Activated gamma-delta T cell (primary cell): ENCODE results near the gene LGI1.

Source experiments
- DNase-seq: peaks from one replicate; lab custom pipeline; 2025; lab: John Stamatoyannopoulos, UW

Gene LGI1

DNA sequence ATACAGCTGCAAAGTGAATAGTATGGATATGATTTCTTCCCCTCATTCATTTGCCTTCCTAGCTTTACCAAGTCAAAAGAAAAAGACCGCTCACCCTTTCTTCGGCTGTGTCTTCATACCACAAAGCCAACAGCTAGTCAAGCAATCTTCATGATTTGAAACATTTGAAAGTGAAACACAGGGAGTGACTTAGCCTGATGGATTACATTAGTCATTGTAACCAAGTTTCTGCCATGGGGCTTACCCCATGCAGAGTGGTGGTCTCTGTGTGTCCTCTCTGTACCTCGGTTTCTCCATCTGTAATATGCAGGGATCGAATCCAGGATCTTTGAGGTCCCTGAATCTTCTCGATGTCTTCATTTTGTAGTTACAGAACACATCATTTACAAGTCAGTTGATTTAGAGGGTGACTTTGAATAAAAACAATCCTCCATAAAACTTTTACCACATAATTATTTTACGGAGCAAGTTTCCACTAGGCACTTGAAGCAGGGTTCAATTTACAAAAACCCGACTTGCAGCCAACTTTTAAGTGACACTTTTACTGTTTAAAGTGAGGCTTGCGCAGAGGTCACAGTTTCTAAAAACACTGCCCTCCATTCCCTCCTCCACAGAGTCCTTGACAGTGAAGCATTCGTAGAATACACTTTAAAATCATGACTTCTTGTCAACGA lies 2.2 kb upstream of the LGI1 start:
- no peak for DNase-seq

DNA sequence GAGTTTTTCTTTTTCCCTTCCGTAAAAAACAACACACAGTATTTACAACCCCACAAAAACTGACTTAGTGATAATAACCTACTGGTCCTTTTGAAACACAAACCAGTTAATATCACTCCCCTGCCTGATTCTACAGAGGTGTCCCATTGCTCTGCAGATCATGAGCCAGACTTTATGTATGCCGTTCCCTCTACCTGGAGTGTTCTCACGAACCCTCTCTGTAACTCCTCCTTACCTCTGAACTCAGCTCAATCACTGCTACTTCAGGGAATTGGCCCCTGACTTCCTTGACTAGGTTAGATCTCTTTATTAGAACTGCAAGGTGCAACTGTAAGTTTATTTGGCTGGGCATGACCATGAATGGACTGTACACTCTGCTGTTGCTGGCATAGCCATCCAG lies 1.6 kb upstream of the LGI1 start:
- DNase-seq = no peak

DNA sequence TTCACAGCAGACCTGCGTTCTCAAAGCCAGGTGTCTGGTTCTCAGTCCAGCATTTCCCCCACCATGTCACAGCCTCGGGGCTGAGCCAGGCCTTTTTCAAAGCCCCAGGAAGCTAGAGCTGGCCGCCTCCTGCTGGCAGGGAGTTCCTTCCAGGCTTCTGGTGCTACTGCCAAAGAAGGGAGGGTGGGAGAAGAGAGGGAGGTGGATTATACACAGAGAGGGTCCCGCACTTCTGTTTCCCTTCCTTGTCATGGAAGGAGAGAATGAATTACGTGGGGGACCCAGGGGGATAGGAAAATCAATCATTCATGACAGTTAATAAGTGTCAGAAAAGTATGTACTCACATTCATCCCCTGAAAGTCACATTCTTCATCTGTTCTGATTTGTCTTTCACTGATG lies 600 bp upstream of the LGI1 start:
- no peak for DNase-seq

GRCh38 chr10:93758508-93758885 lies 761 bp downstream of the LGI1 start:
- DNase-seq = no peak

GRCh38 chr10:93758891-93759410 lies 1.2 kb downstream of the LGI1 start:
- no peak for DNase-seq

GRCh38 chr10:93760490-93760889 lies 2.8 kb downstream of the LGI1 start:
- no peak for DNase-seq

DNA sequence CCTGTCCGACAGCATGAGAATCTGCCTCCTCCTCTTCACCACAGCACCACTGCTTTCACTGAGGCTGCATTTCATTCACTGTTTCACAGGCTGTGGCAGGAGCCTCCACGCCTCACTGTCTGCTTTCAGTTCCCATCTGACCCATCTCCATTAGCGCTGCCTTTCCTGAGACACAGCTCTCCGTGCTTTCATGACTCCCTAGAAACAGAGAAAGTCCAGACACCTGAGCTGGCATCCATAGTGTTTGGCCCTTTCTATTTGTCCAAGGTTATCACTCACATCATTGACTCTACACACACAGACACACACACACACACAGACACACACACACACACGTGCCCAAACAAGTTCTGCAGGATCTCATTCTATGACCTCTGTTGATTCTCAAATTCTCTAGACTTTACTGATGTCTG lies 5.2 kb downstream of the LGI1 start:
- DNase-seq = no peak

GRCh38 chr10:93766918-93767317 lies 9.2 kb downstream of the LGI1 start:
- no peak for DNase-seq

- DNase-seq = no peak
These were observed 10.1 kb downstream of the LGI1 start for GRCh38 chr10:93767724-93768399.

GRCh38 chr10:93768892-93769291 lies 11.2 kb downstream of the LGI1 start:
- no peak for DNase-seq

GRCh38 chr10:93771354-93771753 lies 13.6 kb downstream of the LGI1 start:
- DNase-seq = no peak

GRCh38 chr10:93773120-93773519 lies 15.4 kb downstream of the LGI1 start:
- DNase-seq = no peak

GRCh38 chr10:93773705-93774104 lies 16.0 kb downstream of the LGI1 start:
- DNase-seq = no peak

GRCh38 chr10:93775356-93775755 lies 17.6 kb downstream of the LGI1 start:
- DNase-seq = no peak

DNA sequence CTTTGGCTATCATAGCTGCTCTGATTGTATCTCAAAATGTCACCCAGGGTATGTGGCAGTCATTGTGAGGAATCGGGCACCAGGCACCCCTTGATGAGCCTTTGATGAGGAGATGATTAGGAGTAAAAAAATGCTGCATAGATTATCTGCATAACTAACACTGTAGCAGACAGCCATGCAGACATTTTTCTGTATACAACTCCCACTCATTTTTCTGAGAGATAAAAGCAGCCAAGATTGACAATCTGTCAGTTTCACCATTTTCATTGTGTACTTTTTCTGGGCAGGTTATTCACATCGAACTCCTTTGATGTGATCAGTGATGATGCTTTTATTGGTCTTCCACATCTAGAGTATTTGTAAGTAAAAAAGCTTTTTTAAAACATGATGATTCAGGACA lies 19.4 kb downstream of the LGI1 start:
- DNase-seq = no peak

- DNase-seq = no peak
These were observed 26.3 kb downstream of the LGI1 start for GRCh38 chr10:93784059-93784458.

DNA sequence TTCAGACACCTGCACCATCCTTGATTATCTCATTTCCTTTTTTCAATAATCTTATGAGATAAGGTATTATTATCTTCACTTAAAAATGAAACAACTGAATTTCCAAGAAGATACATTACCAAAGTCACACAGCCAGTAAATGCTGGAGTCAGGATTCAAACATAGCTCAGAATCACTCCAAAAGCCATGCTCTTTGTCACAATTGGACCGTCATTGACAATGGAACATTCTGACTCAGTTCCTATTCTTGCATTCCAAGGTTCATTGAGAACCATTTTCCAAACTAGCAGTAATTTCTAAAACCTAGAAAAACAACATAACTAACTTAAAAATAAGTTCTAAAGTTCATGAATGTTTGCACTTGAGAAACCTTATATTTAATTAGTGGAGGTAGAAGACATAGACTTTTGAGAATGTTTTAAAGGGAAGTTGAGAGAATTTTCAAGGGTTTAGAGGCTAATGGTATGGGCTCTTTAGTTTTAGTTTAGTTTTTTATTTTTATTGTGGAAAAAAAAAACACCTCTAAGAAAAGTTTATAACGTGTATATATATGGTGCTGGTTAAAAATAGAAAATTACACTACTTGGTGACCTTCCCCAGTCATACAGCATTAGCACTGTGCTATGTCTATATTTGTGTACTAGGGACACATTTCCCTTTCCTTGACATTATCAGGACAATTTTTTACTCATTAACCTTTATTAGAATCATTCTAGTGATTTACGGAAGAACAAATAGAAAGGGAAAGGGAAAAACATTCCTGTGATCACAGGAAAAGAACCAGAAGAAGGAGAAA lies 30.9 kb downstream of the LGI1 start:
- DNase-seq = no peak

GRCh38 chr10:93790439-93790838 lies 32.7 kb downstream of the LGI1 start:
- DNase-seq = no peak

DNA sequence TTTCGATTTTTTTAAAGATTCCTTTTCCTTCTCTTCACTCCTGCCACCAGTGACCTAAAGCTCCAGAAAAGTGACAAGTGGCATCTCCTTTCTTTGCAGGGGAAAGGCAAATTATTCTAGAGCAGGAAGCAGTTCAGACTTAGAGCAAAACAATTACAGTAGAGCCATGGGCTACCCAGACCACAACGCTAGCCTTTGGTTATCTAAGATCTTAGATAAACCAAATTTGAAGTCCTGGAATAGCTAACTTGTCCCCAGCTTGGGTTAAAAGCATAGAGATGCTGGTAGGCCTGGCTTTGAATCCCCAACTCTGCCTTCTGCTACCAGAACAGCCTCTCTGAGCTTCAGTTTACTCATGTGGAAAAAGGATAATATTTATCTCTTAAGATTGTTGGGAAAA lies 38.4 kb downstream of the LGI1 start:
- no peak for DNase-seq

GRCh38 chr10:93797825-93798224 lies 40.1 kb downstream of the LGI1 start:
- DNase-seq = no peak

- DNase-seq = no peak
These were observed 41.5 kb downstream of the LGI1 start for GRCh38 chr10:93799155-93799708.

GRCh38 chr10:93804200-93804599 lies 46.5 kb downstream of the LGI1 start:
- no peak for DNase-seq

DNA sequence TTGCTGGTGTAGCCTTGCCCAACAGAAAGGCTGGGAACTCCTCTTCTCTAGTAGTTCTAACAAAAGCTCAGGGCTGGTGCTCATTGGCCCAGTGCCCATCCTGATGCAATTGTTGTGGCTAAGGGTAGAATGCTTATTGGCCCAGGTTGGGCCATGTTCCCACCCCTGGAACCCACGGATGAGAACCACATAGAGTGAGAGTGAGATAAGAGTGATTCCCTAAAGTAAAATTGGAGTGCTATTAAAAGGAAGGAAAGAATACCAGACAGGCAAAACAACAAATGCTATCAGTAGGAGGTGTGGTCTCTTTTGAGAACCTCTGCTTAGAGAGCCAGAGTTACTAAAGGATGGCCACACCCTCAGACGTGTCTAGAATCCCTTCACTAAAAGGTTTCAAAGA lies 49.2 kb downstream of the LGI1 start:
- no peak for DNase-seq
